Activated T-cell treated with anti-CD3 and anti-CD28 coated beads, Interleukin-2, amount 50 U/mL, for 4 hours (primary cell): ENCODE measurements around the gene PMP22. TPM values are rescaled to one million over a fixed set of nuclear protein-coding genes. Genes with fewer than 3 reads are reported as not detected.

ENCODE experiments used
- ATAC-seq, 2 donors: fragments of 200-7000 bp; cut with Tn5 transposase; one replicate each; pipeline ENCODE4 v1.10.0; 2021
- DNase-seq: peaks from one replicate; pipeline ENCODE4 v3.0.0-alpha.2; 2020
- H3K27me3 Mint-ChIP-seq: one replicate; pipeline ENCODE4 v1.8.0; 2021; ENCODE audit warnings: low read depth, mixed read lengths
- H3K36me3 Mint-ChIP-seq: one replicate; pipeline ENCODE4 v1.8.0; 2022; ENCODE audit warnings: mixed read lengths; ENCODE audit not compliant: insufficient read depth
- H3K4me1 Mint-ChIP-seq: one replicate; pipeline ENCODE4 v1.8.0; 2021; ENCODE audit warnings: low read depth, mixed read lengths
- H3K4me3 Mint-ChIP-seq: one replicate; pipeline ENCODE4 v1.8.0; 2021; ENCODE audit warnings: mild to moderate bottlenecking, moderate library complexity, mixed read lengths
- H3K9me3 Mint-ChIP-seq: one replicate; pipeline ENCODE4 v1.8.0; 2021; ENCODE audit warnings: mixed read lengths
- total RNA-seq, 3 donors: library from RNA; stranded (reverse); gene quantifications; one replicate each; pipeline ENCODE4 v1.2.1, GENCODE V29; 2021

Gene PMP22
- total RNA-seq, 3 donors from 2014 or later = 0.32 to 0.41 TPM; not detected in 1

GRCh38 chr17:15181816-15182215 lies 83.3 kb downstream of the PMP22 start:
- no peak for DNase-seq
- Mint-ChIP-seq H3K27me3 (peaks cover 11% of the 10 kb centered on the region), H3K36me3 (no peaks in the 10 kb centered on the region)

DNA sequence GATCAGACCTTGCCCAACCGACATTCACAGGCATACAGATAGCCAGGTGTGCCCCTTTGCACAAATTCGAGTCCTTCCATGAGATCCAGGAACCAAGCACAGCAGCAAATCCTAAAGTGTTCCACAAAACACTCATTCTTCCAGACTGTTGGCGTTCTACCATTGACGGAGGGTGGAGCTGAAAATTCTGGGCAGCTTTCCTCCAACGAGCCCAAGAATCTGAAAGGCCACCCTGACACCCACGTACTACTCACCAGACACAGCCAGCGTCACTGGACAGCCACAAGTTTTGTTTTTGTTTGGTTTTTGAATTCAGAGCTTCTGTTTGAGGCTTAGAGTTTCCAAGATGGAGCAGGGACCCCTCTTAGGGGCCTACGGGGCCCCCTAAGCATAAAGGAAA lies 83.8 kb downstream of the PMP22 start:
- ATAC-seq (no peak), DNase-seq (no peak)
- Mint-ChIP-seq H3K27me3 (peaks cover 11% of the 10 kb centered on the region), H3K4me3 (no peak overlapping the region), H3K36me3 (no peaks in the 10 kb centered on the region), H3K4me1 (no peaks in the 10 kb centered on the region), H3K9me3 (no peaks in the 10 kb centered on the region)

More at GRCh38 chr17:15181816-15182215, 83.3 kb downstream of the PMP22 start:
- H3K9me3 Mint-ChIP-seq = no peaks in the 10 kb centered on the region
- H3K4me1 Mint-ChIP-seq = no peaks in the 10 kb centered on the region
- H3K4me3 Mint-ChIP-seq = no peak overlapping the region
- ATAC-seq = no peak

- no peak for DNase-seq
- Mint-ChIP-seq H3K36me3 (no peaks in the 10 kb centered on the region), H3K9me3 (no peaks in the 10 kb centered on the region), H3K27me3 (peaks cover 12% of the 10 kb centered on the region), H3K4me1 (no peaks in the 10 kb centered on the region), H3K4me3 (no peak overlapping the region)
- no peak for ATAC-seq
Observed at GRCh38 chr17:15180121-15180561, 85.0 kb downstream of the PMP22 start.

Other genes starting within 250 kb of the PMP22 start
- gene TEKT3, start 76.3 kb upstream of the PMP22 start, total RNA-seq = under 1 TPM in 1 of 3 donors, not detected in 2; 0.23 TPM
- gene CDRT4, start 202.3 kb upstream of the PMP22 start, total RNA-seq = 1 to 10 TPM in 1 of 3 donors, under 1 TPM in 2; 0.54 to 1.1 (median 0.63) TPM